ENCODE data around the gene ACY1.
A peak's percentile ranks its signal among the peaks of the same experiment; 100 is the strongest.

Gene ACY1

GRCh38 chr3:51946796-51947195, 36.5 kb upstream of the ACY1 start:
- no peak for DNase-seq

DNA sequence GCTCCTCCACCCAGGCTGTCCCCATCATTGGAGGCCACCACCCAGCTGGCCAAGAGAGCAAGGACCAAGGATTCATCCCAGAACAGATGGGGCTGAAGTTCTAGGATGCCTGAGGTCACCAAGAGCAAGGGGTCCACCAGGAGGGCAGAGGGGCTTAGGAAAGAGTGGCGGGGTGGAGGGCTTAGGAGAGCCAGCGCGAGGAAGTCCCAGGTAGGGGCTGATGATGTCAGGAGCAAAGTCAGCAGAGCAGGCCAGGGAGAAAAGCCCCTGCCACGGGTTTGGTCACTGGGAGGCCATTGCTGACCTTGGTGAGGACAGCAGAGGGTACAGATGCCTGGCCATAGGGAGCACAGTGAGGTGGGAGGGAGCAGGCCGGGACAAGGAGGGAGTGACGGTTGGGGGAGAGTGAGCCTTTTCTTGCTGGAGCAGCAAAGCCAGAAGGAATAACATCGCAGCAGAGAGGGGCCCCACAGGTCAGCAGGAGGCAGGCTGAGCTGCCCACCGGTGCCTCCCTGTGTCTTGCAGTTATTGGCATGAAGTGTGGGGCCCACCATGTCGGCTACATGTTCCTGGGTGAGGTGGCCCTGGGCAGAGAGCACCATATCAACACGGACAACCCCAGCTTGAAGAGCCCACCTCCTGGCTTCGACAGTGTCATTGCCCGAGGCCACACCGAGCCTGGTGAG, 36.0 kb upstream of the ACY1 start:
- no peak for DNase-seq

DNA sequence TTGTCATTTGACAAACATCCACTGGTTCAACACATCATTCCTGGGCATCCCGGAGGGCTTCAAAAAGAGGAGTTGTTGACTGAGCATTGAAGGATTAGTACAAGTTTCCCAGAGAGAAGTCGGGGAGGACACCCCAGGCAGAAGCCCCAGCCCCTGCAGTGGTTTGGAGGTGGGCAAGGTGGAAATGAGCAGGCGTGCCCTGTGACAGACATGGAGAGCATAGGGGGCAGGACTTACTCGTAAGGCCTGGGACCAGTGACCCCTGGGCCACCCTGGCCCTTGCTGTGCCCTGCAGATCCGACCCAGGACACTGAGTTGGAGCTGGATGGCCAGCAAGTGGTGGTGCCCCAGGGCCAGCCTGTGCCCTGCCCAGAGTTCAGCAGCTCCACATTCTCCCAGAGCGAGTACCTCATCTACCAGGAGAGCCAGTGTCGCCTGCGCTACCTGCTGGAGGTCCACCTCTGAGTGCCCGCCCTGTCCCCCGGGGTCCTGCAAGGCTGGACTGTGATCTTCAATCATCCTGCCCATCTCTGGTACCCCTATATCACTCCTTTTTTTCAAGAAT, 35.2 kb upstream of the ACY1 start:
- DNase-seq, result no peak

DNA sequence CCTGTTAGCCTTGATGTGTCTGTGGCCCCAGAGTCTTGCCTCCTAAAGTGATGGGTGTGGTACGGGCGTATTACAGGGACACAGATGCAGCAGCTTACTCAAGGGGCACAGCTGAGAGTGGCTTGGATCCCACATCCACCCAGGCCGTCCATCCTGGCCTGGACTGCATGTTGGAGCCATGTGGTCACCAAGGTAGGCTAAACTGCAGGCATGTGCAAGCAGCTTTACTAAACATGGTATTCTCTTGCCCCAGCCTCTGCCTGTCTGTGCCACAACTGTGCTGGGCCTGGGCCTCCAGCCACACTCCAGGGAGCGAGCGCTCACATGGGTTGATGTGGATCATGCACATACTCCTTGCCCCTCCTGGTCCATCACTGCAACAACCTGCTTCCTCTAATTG, 34.2 kb upstream of the ACY1 start:
- DNase-seq, result no peak

GRCh38 chr3:51950899-51951298, 32.4 kb upstream of the ACY1 start:
- DNase-seq, result no peak

GRCh38 chr3:51953445-51953844, 29.9 kb upstream of the ACY1 start:
- DNase-seq, result no peak

DNA sequence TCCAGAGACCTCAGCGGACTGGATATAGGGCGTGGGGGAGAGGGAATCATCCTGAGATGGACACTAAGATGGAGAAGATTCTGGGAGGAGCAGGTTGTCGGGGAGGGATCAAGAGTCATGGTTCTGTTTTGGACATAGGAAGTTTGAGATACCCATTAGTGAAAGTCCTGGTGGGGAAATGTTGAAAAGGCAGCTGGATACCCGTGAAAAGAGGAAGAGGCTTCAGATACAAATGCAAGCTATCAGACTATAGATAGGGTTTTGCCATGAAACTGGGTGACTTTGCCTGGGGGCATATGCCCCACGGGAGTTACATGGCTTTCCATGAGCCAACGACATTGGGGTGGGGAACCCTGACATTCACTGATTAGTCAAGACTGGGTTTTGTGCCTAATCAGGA, 29.2 kb upstream of the ACY1 start:
- no peak for DNase-seq

DNA sequence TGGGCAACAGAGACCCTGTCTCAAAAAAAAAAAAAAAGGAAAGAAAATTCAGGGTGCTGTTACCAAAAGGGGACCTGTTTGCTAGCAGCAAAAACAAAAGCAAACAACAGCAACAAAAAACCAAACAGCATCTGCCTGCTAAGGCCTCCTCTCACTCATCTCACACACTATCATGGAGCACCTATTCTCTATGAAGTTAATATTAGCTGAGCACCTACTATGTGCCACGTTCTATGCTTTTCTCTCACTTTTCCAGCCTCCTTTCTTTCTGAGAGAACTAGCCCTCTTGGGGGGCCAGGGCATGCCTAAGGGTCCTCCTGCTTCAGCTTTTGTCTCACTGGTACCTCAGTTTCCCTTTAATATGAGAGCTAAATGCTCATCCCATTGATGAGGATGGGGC, 28.6 kb upstream of the ACY1 start:
- DNase-seq, result no peak

GRCh38 chr3:51955175-51955892, 28.0 kb upstream of the ACY1 start, which contains the start of gene GPR62:
Gene GPR62, plus strand, starts transcription at chr3:51955381. Its CDS starts 272 bp downstream, at chr3:51955653.
- DNase-seq, result no peak

DNA sequence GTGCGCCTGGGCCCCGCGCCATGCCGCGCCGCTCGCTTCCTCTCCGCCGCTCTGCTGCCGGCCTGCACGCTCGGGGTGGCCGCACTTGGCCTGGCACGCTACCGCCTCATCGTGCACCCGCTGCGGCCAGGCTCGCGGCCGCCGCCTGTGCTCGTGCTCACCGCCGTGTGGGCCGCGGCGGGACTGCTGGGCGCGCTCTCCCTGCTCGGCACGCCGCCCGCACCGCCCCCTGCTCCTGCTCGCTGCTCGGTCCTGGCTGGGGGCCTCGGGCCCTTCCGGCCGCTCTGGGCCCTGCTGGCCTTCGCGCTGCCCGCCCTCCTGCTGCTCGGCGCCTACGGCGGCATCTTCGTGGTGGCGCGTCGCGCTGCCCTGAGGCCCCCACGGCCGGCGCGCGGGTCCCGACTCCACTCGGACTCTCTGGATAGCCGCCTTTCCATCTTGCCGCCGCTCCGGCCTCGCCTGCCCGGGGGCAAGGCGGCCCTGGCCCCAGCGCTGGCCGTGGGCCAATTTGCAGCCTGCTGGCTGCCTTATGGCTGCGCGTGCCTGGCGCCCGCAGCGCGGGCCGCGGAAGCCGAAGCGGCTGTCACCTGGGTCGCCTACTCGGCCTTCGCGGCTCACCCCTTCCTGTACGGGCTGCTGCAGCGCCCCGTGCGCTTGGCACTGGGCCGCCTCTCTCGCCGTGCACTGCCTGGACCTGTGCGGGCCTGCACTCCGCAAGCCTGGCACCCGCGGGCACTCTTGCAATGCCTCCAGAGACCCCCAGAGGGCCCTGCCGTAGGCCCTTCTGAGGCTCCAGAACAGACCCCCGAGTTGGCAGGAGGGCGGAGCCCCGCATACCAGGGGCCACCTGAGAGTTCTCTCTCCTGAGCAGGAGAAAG, 27.2 kb upstream of the ACY1 start:
- peak; percentile 39 for DNase-seq

DNA sequence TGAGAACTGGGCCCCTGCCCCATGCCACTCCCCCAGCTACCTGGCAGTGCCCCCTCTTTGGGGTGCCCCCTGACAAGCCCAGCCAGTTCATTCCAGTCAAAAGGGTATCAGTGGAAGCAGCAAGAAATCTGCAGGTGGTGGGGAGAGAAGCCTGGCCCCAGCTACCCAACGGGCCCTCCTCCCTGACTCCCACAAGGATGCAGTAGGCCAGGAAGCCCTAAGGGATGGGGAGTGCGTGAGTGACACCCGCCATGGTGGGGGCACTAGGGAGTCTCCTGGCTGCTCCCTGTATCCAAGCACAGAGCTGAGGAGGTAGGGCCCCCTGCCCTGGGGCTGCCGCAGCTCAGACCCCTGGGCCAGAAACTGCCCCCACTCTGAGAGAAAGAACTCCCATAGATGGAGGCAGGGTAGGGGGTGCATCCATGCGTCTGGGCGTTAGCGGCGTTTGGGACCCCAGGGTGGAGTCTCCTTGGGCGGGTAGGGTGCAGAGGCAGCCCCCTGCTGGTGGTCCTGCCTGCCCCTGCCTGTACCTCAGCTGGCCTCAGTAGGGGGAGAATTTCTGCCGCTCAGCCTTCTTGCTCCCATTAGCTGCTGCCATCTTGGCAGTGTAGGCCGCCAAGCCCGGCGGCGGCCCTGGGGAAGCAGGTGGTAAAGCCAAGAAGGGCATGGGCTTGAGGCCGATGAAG, 25.7 kb upstream of the ACY1 start:
- no peak for DNase-seq

- no peak for DNase-seq
These were observed 24.5 kb upstream of the ACY1 start for GRCh38 chr3:51958603-51959521.

DNA sequence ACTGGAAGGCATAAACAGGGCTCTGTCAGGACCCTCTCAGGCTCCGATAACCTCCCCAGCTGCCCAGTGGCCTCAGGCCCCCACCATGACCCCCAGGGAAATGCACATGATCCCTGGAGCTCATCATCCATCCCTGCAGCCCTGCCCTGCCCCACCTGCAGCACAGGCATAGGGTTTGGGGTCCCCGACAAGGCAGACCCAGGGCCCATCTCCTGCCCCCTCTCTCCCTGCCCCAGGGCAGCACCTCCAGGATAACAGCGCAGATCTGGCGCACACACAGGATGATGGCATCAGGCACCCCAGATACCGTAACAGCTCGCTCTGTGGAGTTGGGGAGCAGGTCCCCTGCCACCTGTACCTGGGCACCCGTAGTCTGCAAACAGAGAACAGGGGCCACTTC, 23.7 kb upstream of the ACY1 start:
- DNase-seq, result no peak

GRCh38 chr3:51960386-51960785, 22.9 kb upstream of the ACY1 start:
- DNase-seq, result no peak

DNA sequence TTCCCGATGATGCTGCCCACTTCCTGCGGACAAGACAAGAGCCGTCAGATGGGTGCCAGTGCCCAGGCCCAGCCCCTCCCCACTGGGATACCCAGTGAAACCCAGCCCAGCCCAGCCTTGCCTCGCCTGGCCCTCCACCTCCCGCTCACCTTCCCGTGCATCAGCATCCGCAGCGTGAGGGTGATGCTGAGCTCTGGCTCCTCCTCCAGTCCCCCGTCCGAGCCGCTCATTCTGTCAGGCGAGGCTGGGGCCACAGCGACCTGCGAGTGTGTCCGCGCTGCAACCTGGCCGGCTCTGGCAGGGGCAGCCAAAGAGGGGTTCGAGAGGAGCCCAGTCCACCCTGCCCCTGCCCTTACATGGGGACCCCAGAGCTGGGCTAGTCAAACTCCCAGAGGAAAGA, 22.3 kb upstream of the ACY1 start:
- DNase-seq, result no peak

DNA sequence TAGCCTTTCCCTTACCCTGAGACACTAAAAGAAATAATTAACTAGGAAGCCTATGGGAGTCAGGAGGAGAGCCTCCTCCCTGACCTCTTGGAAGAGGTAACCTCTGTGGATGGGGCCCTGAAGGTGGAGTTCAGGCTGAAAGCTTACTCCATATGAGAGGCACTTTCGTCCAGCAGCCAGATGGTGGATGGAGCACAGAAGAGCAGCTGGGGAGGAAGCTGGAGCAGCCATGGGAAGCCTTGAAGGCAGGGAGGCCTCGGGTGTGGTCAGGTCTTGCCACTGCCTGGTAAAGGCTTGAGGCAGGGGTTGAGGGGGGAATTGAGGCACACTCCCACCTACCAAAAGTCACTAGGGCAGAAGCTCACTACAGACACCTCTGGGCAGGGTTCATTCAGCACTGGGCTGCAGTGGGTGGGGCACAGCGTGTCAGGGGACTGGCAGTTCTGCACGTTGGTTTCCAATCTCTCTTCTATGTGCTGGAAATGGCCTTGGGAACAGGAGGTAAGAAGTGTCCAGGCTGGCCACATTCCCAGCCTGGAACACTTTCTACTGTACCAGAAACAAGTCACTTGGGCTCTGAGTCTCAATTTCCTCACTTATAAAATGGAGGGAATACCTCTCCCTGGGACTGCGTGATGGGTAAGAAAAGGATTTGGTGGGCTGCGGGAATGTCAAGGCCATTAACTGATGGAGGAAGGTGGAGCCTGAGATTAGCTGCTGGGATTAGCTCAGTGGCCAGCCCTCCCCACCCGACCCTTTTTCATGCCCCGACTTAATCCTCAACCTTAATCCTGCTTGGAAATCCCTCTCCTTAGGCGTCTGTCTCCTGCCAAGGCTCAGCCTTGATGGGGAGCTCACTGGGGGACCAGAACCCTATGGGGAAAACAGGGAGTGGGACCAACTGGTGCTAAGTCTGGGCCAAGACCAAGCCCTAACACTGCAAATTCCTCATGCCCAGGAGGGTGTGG, 21.4 kb upstream of the ACY1 start:
- DNase-seq, result no peak

GRCh38 chr3:51962854-51963530, 20.3 kb upstream of the ACY1 start:
- DNase-seq, result no peak

GRCh38 chr3:51963951-51964451, 19.3 kb upstream of the ACY1 start:
- DNase-seq, result no peak

DNA sequence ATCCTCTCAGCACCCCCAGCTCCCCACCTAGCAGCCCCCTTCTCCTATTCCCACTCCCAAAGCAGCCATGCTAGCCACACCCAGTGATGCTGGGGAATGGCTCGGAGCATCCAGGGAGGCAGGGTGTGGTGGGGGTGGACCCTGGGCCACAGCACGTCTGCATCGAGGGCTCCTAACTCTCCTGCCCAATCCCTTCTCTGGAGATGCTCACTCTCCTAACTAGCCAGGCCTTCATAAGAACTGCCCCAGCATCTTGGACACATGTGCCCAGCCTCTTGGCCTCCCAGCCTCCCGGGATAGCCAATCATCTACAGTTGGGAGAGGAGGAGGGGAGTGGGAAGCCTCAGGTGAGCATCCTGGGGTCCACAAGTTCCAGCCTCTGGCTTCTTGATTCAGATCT, 18.8 kb upstream of the ACY1 start:
- no peak for DNase-seq

DNA sequence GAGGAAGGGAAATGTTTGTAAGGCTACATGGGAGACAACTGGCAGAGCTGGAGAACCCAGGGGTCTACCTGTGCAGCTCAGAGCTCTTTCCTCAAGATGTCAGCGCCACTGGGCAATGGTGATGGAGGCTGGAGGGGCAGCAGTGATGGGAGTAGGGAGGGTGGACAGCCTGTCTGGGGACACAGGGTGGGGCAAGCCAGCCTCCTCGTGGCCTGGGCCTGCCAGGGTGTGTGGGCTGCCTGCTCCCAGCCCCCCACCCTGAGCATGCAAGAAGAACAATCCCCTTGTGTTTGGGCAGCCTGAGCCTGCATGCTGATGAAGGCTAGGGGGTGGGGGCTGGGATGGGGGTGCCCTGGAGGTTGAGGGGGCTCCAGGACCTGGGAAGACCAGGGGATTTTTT, 17.3 kb upstream of the ACY1 start:
- no peak for DNase-seq
